ENCODE measurements around the gene ACYP1. TPM values are rescaled to one million over a fixed set of nuclear protein-coding genes. Genes with fewer than 3 reads are reported as not detected.

ACYP1 gene
- total RNA-seq, 1 experiment from 2014 or later = 21.3 TPM

DNA sequence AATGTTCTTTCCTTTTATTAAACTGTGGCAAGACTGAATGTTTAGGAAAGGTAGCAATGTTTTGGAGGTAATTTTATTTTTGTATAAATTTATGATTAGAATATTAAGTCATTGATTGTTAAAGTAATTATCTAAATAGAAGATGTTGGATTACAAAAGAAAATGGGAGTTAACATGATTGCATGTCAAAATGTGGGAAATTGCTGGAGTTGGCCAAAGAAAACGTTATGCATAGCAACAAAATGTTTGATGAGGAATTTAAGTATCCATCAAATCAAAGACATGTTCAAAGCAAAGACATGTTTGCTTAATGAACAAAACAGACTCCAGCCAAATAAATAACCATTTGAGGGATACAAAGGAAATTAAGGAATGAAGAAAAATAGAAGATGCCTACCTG, 9.4 kb downstream of the ACYP1 start:
- ChIA-PET POLR2A (no interaction called here), CTCF (no interaction called here)
- in situ Hi-C loops (cut with HindIII; ENCODE audit: low pct_unique_long_range_greater_than_20kb, low sequenced_read_pairs) = no loop called here
- ATAC-seq = no peak
- Histone ChIP-seq H3K4me3 (ENCODE audit: low read depth in 2 of 2, low read length in 2 of 2) (no peak overlapping the region), H3K27me3 (ENCODE audit: control insufficient read depth, insufficient read depth, low read length) (no peaks in the 10 kb centered on the region), H3K9me3 (ENCODE audit: control insufficient read depth, insufficient read depth, low read depth, low read length) (no peaks in the 10 kb centered on the region), H3K27ac (ENCODE audit: low read length) (no peak overlapping the region), H3K4me1 (ENCODE audit: control insufficient read depth, insufficient read depth, low read length) (no peaks in the 10 kb centered on the region), H3K36me3 (ENCODE audit: control insufficient read depth, insufficient read depth, low read length) (no peaks in the 10 kb centered on the region)
- no TSS peak for BruUV-seq (replicated peaks)
- TF ChIP-seq, protein P1, sequence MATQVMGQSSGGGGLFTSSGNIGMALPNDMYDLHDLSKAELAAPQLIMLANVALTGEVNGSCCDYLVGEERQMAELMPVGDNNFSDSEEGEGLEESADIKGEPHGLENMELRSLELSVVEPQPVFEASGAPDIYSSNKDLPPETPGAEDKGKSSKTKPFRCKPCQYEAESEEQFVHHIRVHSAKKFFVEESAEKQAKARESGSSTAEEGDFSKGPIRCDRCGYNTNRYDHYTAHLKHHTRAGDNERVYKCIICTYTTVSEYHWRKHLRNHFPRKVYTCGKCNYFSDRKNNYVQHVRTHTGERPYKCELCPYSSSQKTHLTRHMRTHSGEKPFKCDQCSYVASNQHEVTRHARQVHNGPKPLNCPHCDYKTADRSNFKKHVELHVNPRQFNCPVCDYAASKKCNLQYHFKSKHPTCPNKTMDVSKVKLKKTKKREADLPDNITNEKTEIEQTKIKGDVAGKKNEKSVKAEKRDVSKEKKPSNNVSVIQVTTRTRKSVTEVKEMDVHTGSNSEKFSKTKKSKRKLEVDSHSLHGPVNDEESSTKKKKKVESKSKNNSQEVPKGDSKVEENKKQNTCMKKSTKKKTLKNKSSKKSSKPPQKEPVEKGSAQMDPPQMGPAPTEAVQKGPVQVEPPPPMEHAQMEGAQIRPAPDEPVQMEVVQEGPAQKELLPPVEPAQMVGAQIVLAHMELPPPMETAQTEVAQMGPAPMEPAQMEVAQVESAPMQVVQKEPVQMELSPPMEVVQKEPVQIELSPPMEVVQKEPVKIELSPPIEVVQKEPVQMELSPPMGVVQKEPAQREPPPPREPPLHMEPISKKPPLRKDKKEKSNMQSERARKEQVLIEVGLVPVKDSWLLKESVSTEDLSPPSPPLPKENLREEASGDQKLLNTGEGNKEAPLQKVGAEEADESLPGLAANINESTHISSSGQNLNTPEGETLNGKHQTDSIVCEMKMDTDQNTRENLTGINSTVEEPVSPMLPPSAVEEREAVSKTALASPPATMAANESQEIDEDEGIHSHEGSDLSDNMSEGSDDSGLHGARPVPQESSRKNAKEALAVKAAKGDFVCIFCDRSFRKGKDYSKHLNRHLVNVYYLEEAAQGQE (IDR thresholded peaks at IDR 0.05; ENCODE audit: insufficient read depth in 1 of 2, low read depth in 2 of 2, low read length in 1 of 2) = no peak
- TF ChIP-seq POLR2AphosphoS5 (IDR thresholded peaks at IDR 0.05; ENCODE audit: low read depth, low read length) (no peak), TCF7L2 (IDR thresholded peaks at IDR 0.05; ENCODE audit: low read depth, low read length) (no peak), SIN3A (IDR thresholded peaks at IDR 0.05; ENCODE audit: borderline replicate concordance, insufficient read depth, low read depth, low read length) (no peak)
- TF ChIP-seq, protein P2, sequence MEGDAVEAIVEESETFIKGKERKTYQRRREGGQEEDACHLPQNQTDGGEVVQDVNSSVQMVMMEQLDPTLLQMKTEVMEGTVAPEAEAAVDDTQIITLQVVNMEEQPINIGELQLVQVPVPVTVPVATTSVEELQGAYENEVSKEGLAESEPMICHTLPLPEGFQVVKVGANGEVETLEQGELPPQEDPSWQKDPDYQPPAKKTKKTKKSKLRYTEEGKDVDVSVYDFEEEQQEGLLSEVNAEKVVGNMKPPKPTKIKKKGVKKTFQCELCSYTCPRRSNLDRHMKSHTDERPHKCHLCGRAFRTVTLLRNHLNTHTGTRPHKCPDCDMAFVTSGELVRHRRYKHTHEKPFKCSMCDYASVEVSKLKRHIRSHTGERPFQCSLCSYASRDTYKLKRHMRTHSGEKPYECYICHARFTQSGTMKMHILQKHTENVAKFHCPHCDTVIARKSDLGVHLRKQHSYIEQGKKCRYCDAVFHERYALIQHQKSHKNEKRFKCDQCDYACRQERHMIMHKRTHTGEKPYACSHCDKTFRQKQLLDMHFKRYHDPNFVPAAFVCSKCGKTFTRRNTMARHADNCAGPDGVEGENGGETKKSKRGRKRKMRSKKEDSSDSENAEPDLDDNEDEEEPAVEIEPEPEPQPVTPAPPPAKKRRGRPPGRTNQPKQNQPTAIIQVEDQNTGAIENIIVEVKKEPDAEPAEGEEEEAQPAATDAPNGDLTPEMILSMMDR (IDR thresholded peaks at IDR 0.05) = no peak
- intact Hi-C loops (cut with micrococcal nuclease; ENCODE audit: unreplicated experiment) = no loop called here
- DNase-seq (ENCODE audit: low read depth, low spot score) = no peak

DNA sequence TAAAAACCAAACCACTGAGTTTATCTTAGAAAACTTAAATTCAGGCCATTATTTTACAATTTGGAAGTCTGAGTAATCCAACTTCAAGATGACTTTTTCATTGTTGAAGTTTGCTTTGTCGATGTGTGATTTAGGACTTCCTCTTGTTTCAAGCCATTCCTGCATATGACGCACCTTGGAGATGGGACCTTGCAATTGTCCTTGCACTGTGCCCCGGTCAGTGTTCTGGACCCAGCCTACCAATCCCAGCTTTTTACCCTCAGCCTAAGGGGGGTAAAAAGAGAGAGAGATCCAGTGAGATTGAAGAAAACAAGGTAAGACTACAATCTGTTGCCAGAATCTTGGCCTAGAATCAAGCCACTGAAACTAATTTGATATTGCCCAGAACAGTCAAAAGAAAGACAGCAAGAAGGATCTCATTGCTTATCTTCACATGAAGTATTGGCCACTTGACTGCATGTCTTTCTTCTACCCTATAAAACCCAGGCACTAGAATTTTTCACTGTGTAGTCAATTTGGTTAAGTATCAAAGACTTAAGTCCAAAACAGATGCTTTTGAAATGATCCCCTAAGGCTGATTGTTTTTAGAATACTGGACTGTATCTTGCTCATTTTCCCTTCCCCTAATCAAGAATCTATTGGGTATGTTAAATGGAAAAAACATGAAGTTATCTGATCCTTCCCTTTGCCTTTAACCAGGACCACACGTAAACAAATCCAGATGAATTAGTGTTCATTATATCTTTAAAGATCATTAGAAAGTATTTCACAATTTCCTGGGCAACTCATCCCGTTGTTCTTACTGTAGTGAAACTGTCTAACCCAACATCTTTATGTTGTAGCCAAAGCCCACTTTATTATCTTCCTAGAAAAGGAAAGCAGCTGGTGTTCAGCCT, 10.2 kb downstream of the ACYP1 start:
- no peak for DNase-seq (ENCODE audit: low read depth, low spot score)
- no peak for TF ChIP-seq SIN3A (IDR thresholded peaks at IDR 0.05; ENCODE audit: borderline replicate concordance, insufficient read depth, low read depth, low read length)
- TF ChIP-seq TCF7L2 (IDR thresholded peaks at IDR 0.05; ENCODE audit: low read depth, low read length) = no peak
- TF ChIP-seq, protein P2 (IDR thresholded peaks at IDR 0.05) = no peak
- TF ChIP-seq POLR2AphosphoS5 (IDR thresholded peaks at IDR 0.05; ENCODE audit: low read depth, low read length) = no peak
- TF ChIP-seq, protein P1 (IDR thresholded peaks at IDR 0.05; ENCODE audit: insufficient read depth in 1 of 2, low read depth in 2 of 2, low read length in 1 of 2) = no peak
- Histone ChIP-seq H3K27ac (ENCODE audit: low read length) (no peak overlapping the region), H3K4me1 (ENCODE audit: control insufficient read depth, insufficient read depth, low read length) (no peaks in the 10 kb centered on the region), H3K27me3 (ENCODE audit: control insufficient read depth, insufficient read depth, low read length) (no peaks in the 10 kb centered on the region), H3K9me3 (ENCODE audit: control insufficient read depth, insufficient read depth, low read depth, low read length) (no peaks in the 10 kb centered on the region), H3K36me3 (ENCODE audit: control insufficient read depth, insufficient read depth, low read length) (no peaks in the 10 kb centered on the region), H3K4me3 (ENCODE audit: low read depth in 2 of 2, low read length in 2 of 2) (no peak overlapping the region)
- BruUV-seq (replicated peaks) = no TSS peak
- ChIA-PET CTCF (no interaction called here), POLR2A (no interaction called here)
- no peak for ATAC-seq
- intact Hi-C loops (cut with micrococcal nuclease; ENCODE audit: unreplicated experiment) = no loop called here
- in situ Hi-C loops (cut with HindIII; ENCODE audit: low pct_unique_long_range_greater_than_20kb, low sequenced_read_pairs) = no loop called here
